PC-3 (cell line): ENCODE results near the gene PWP1. TPM values are rescaled to one million over a fixed set of nuclear protein-coding genes. Genes with fewer than 3 reads are reported as not detected.
"Not testable (repeated sequence)": the region's sequence is repeated elsewhere in the genome, so short reads cannot be mapped to it uniquely, and the experiment has no call there.

Experiments
- ATAC-seq: fragments of 200-7000 bp; cut with Tn5 transposase; 2 replicates; pipeline ENCODE4 v1.9.1; 2020; ENCODE audit warnings: mild to moderate bottlenecking, moderate library complexity
- BruUV-seq: library from RNA; stranded (reverse); fragments of 400-500 nt; replicated peaks from 2 replicates; lab custom pipeline; 2021; lab: Mats Ljungman, UMichigan
- CTCF ChIA-PET: fragments of 300-600 bp; sonication (Branson Sonifier 250); formaldehyde crosslinking; loops from one replicate; lab custom pipeline; 2022; ENCODE audit warnings: antibody characterized with exemption; lab: Charles Lee
- POLR2A ChIA-PET: fragments of 300-600 bp; sonication (Branson Sonifier 250); formaldehyde crosslinking; loops from one replicate; lab custom pipeline; 2022; ENCODE audit warnings: antibody characterized with exemption; ENCODE audit not compliant: unreplicated experiment; lab: Charles Lee
- DNase-seq: peaks from one replicate; pipeline ENCODE4 v3.0.0-alpha.2; 2015
- H2AFZ ChIP-seq: fragments of 300-600 bp; sonication (generic); 2 replicates; pipeline ENCODE4 v1.6.0; 2016; ENCODE audit warnings: antibody characterized with exemption, low read length
- H3F3A ChIP-seq: fragments of 300-600 bp; sonication (generic); one replicate; pipeline ENCODE4 v1.6.0; 2017; ENCODE audit warnings: antibody characterized with exemption, low read length, control low read depth, mild to moderate bottlenecking; ENCODE audit not compliant: unreplicated experiment
- H3K27ac ChIP-seq: fragments of 300-600 bp; sonication (generic); 2 replicates; pipeline ENCODE4 v1.5.1; 2016; ENCODE audit warnings: mild to moderate bottlenecking, low read length
- H3K27me3 ChIP-seq: fragments of 300-600 bp; sonication (generic); 2 replicates; pipeline ENCODE4 v1.6.1; 2016; ENCODE audit warnings: low read length, mixed read lengths
- H3K36me3 ChIP-seq: fragments of 300-600 bp; sonication (generic); 2 replicates; pipeline ENCODE4 v1.6.1; 2016; ENCODE audit warnings: low read depth, mixed run types, low read length, mixed read lengths
- H3K4me1 ChIP-seq: fragments of 300-600 bp; sonication (generic); 2 replicates; pipeline ENCODE4 v1.5.1; 2016; ENCODE audit warnings: low read length; ENCODE audit not compliant: insufficient read depth
- H3K4me2 ChIP-seq: fragments of 300-600 bp; sonication (generic); 2 replicates; pipeline ENCODE4 v1.6.0; 2016; ENCODE audit warnings: low read length
- H3K4me3 ChIP-seq: fragments of 300-600 bp; sonication (generic); 2 replicates; pipeline ENCODE4 v1.5.1; 2016; ENCODE audit warnings: mild to moderate bottlenecking, low read length, mixed read lengths
- H3K79me2 ChIP-seq: fragments of 300-600 bp; sonication (generic); 2 replicates; pipeline ENCODE4 v1.6.1; 2017; ENCODE audit warnings: low read length, mixed read lengths
- H3K9ac ChIP-seq: fragments of 300-600 bp; sonication (generic); 2 replicates; pipeline ENCODE4 v1.6.0; 2016; ENCODE audit warnings: mild to moderate bottlenecking, low read length
- H3K9me2 ChIP-seq: fragments of 300-600 bp; sonication (generic); replicated peaks from 2 replicates; pipeline ENCODE4 v1.6.1; 2016; ENCODE audit warnings: mixed run types, low read length, mixed read lengths
- H3K9me3 ChIP-seq: fragments of 300-600 bp; sonication (generic); 2 replicates; pipeline ENCODE4 v1.6.1; 2016; ENCODE audit warnings: low read length, mixed read lengths
- H4K20me1 ChIP-seq: fragments of 300-600 bp; sonication (generic); 2 replicates; pipeline ENCODE4 v1.6.1; 2016; ENCODE audit warnings: low read length, mixed read lengths
- EZH2 ChIP-seq: fragments of 300-600 bp; sonication (generic); IDR thresholded peaks from one replicate; pipeline ENCODE4 v1.6.1; 2017; ENCODE audit warnings: antibody characterized with exemption, mild to moderate bottlenecking, low read length; ENCODE audit not compliant: unreplicated experiment
- EZH2phosphoT487 ChIP-seq: fragments of 300-600 bp; sonication (generic); IDR thresholded peaks from 2 replicates; pipeline ENCODE4 v1.6.1; 2018; ENCODE audit warnings: mild to moderate bottlenecking, antibody characterized with exemption, low read length, borderline replicate concordance
- intact Hi-C: fragments of 100-400 bp; cut with micrococcal nuclease; formaldehyde crosslinking; loops from 2 replicates; pipeline ENCODE4 v1.9.0; 2023
- total RNA-seq: library from RNA; depleted of rRNA; stranded (reverse); fragments of >200 nt; gene quantifications from 2 replicates; pipeline ENCODE4 v1.2.3, GENCODE V29; 2014
- TF ChIP-seq, protein P1 (sequence below): fragments of 300-600 bp; sonication (generic); conservative IDR thresholded peaks from 2 replicates; pipeline ENCODE4 v1.5.1; 2017; ENCODE audit warnings: antibody characterized with exemption, low read depth, mild to moderate bottlenecking, low read length

The PWP1 gene
- total RNA-seq, 1 experiment from 2014 or later, result 85.8 TPM

DNA sequence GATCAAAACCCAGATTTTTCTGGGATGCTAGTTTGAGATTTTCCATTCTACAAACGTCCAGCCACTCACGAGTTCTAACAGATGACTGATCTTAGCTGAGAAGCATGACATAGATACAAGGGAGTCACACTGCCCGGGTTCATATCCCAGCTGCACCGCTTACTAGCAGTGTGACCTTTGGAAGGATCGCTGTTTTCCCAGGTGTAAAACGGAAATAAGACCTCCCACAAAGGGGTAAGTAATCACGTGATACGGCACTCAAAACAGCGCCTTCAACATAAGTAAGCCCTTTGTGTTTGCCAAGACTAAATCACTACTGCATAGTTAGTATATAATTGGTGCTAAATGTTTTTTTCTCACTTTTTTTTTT lies 624 bp upstream of the PWP1 start:
- ChIA-PET CTCF (interaction anchor here (0.7 to 0.9 kb wide), 2 partner anchors 9 to 200 kb away, joined by 3 to 5 read pairs; no protein-coding TSS in a partner anchor), POLR2A (no interaction called here)
- Histone ChIP-seq H3K79me2 (peaks cover 31% of the 10 kb centered on the region), H3K27ac (peak overlapping the region; percentile 66), H3F3A (peaks cover 6% of the 10 kb centered on the region), H3K9me2 (no peaks in the 10 kb centered on the region), H3K9me3 (no peaks in the 10 kb centered on the region), H3K27me3 (no peaks in the 10 kb centered on the region), H2AFZ (peak overlapping the region; percentile 74), H3K9ac (peak overlapping the region; percentile 94), H3K4me1 (peaks cover 24% of the 10 kb centered on the region), H3K4me2 (peak overlapping the region; percentile 96), H3K36me3 (peaks cover 16% of the 10 kb centered on the region), H3K4me3 (peak overlapping the region; percentile 92), H4K20me1 (no peaks in the 10 kb centered on the region)
- intact Hi-C loops, result loop anchor here (1.0 to 10.0 kb wide), 3 partner anchors 64 to 830 kb away; partner anchors contain the start of gene FICD
- DNase-seq (peak; percentile 8), ATAC-seq (no peak)
- BruUV-seq, result TSS peak; percentile 96
- no peak for TF ChIP-seq EZH2phosphoT487
- TF ChIP-seq, protein P1, sequence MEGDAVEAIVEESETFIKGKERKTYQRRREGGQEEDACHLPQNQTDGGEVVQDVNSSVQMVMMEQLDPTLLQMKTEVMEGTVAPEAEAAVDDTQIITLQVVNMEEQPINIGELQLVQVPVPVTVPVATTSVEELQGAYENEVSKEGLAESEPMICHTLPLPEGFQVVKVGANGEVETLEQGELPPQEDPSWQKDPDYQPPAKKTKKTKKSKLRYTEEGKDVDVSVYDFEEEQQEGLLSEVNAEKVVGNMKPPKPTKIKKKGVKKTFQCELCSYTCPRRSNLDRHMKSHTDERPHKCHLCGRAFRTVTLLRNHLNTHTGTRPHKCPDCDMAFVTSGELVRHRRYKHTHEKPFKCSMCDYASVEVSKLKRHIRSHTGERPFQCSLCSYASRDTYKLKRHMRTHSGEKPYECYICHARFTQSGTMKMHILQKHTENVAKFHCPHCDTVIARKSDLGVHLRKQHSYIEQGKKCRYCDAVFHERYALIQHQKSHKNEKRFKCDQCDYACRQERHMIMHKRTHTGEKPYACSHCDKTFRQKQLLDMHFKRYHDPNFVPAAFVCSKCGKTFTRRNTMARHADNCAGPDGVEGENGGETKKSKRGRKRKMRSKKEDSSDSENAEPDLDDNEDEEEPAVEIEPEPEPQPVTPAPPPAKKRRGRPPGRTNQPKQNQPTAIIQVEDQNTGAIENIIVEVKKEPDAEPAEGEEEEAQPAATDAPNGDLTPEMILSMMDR, result no peak
- no peak for TF ChIP-seq EZH2

DNA sequence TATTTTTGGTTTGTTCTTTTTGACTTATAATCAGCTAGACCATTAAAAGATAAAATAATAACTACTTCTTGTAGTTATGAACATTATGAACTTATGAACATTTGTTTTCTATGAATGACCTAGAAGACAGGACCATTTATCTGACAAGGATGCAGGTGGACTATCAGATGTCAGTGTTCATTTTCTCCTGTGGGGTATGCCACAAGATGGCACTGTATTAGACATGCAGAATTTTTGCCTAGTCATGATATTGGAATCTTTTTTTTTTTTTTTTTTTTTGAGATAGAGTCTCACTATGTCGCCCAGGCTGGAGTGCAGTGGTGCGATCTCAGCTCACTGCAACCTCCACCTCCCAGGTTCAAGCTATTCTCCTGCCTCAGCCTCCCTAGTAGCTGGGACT lies 10.2 kb downstream of the PWP1 start:
- TF ChIP-seq, protein P1, result peak; percentile 63
- peaks cover 84% of the 10 kb centered on the region for H3K36me3 ChIP-seq
- intact Hi-C loops, result loop anchor here (1.0 to 2.0 kb wide), 2 partner anchors 49 to 190 kb away; no protein-coding TSS in a partner anchor

DNA sequence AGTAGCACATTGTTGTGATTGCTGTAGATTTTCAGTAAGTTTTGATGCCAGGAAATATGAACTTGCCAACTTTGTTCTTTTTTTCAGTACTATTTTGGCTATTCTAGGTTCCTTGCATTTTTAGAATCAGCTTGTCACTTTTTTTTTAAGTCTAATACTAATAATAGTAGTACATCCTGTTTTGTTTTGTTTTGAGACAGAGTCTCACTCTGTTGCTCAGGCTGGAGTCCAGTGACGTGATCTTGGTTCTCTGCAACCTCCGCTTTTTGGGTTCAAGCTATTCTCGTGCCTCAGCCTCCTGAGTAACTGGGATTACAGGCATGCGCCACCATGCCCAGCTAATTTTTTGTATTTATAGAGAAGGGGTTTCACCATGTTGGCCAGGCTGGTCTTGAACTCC lies 16.5 kb downstream of the PWP1 start:
- Histone ChIP-seq H3K9me3 (no peaks in the 10 kb centered on the region), H3K27ac (no peak overlapping the region), H3K27me3 (no peaks in the 10 kb centered on the region), H3K9me2 (no peaks in the 10 kb centered on the region), H4K20me1 (no peaks in the 10 kb centered on the region), H3K9ac (no peak overlapping the region), H3F3A (no peaks in the 10 kb centered on the region), H3K36me3 (peaks cover 82% of the 10 kb centered on the region), H3K79me2 (no peaks in the 10 kb centered on the region), H3K4me3 (no peak overlapping the region), H3K4me2 (no peak overlapping the region), H3K4me1 (no peaks in the 10 kb centered on the region), H2AFZ (no peak overlapping the region)
- intact Hi-C loops, result no loop called here
- ChIA-PET CTCF (no interaction called here), POLR2A (no interaction called here)
- no peak for DNase-seq
- no TSS peak for BruUV-seq
- no peak for ATAC-seq
- TF ChIP-seq, protein P1, result no peak
- TF ChIP-seq EZH2phosphoT487 (no peak), EZH2 (no peak)

More for the DNA sequence above, 10.2 kb downstream of the PWP1 start:
- H3K4me2 ChIP-seq, H3K79me2 ChIP-seq, POLR2A ChIA-PET, BruUV-seq, H3K9ac ChIP-seq, H2AFZ ChIP-seq, H3K27me3 ChIP-seq, H3K27ac ChIP-seq, H4K20me1 ChIP-seq, H3K9me3 ChIP-seq, H3K4me1 ChIP-seq, H3K9me2 ChIP-seq, H3K4me3 ChIP-seq, H3F3A ChIP-seq: not testable (repeated sequence)
- CTCF ChIA-PET, result interaction anchor here (0.6 kb wide), 1 partner anchor 163 kb away, joined by 3 read pairs; no protein-coding TSS in a partner anchor
- DNase-seq (peak; percentile 56), ATAC-seq (peak; percentile 61)
